ENCODE data around the gene AK9. TPM values are rescaled to one million over a fixed set of nuclear protein-coding genes. Genes with fewer than 3 reads are reported as not detected.

The AK9 gene
- total and polyA plus RNA-seq, 10 of the 15 experiments (the other 5 are each of a cell fraction or from before 2014, with no cell fraction given): 2.1 to 7.4 (median 4.2) TPM

DNA sequence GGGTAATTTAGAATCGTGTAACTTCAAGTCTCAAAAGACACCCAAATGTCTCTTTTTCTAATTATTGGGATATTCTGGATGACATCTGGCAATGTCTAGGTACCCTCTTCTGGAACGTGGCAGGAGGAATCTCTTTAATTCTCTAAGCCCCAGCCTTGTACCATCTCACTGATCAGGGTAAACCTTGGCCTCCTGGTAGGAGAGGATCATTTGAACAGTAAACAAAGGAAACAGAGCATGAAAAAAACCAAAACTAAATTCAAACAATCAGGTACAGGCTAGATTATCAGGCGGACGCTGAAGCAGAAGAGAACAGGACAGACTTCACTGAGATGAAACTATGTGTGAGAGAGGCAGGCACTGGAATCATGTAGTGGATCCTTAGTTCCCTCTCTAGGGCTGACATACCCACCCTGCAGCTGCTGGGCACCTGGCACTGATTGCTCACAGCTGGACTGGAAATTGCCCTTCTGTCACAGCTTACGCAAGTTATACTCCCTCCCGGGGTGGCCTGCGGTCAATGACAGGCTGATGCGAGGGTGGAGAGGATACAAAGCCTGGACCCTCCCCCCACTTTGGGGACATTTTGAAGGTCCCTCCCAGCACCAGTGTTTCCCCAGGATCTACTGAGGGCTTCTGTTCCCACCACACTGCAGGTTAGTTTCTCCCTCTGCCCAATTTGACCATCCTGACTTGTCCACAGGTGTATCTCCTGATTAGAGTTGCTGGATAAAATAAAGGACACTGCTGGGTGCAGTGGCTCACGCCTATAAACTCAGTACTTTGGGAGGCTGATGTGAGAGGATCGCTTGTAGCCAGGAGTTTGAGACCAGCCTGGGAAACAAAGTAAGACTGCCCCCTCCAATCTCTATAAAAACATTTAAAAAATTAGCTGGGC, 187.4 kb downstream of the AK9 start:
- BruUV-seq (replicated peaks): no TSS peak
- ChIA-PET RAD21 (ENCODE audit: unreplicated experiment) (no interaction called here), POLR2A (no interaction called here), CTCF (no interaction called here), SMC1A (ENCODE audit: uncharacterized antibody, unreplicated experiment) (no interaction called here)
- Histone ChIP-seq H3K27ac (ENCODE audit: control insufficient read depth, insufficient read depth) (no peak overlapping the region), H2AFZ (ENCODE audit: control insufficient read depth, low read depth, low read length) (no peak overlapping the region), H3K36me3 (ENCODE audit: control insufficient read depth in 2 of 2, insufficient read depth in 2 of 2, low read length in 1 of 2) (no peaks in the 10 kb centered on the region), H3K4me3 (no peak overlapping the region), H3K79me2 (ENCODE audit: control insufficient read depth, insufficient read depth, low read length) (no peaks in the 10 kb centered on the region), H3K4me2 (ENCODE audit: control insufficient read depth, insufficient read depth) (no peak overlapping the region), H3K4me1 (ENCODE audit: control insufficient read depth, insufficient read depth, low read length) (no peaks in the 10 kb centered on the region), H3K9ac (ENCODE audit: control insufficient read depth, insufficient read depth, low read length) (no peak overlapping the region), H3K9me3 (replicated peaks; ENCODE audit: control insufficient read depth, insufficient read depth, low read length) (no peaks in the 10 kb centered on the region), H3K27me3 (replicated peaks in 1 of 2; ENCODE audit: control insufficient read depth in 2 of 2, insufficient read depth in 2 of 2, low read length in 1 of 2) (no peaks in the 10 kb centered on the region), H4K20me1 (ENCODE audit: control insufficient read depth, insufficient read depth) (no peaks in the 10 kb centered on the region)
- 64% methylated on average over 10 of the region's 10 CpGs for WGBS (ENCODE audit: insufficient coverage, insufficient replicate concordance, low lambda C conversion rate, missing lambda C conversion rate)
- no peak for DNase-seq (ENCODE audit: low read depth, low spot score)
- intact Hi-C loops (cut with micrococcal nuclease; ENCODE audit: unreplicated experiment) (no loop called here), in situ Hi-C loops (cut with MboI) (no loop called here)
- FAIRE-seq: no peak
- TF ChIP-seq, protein P1, sequence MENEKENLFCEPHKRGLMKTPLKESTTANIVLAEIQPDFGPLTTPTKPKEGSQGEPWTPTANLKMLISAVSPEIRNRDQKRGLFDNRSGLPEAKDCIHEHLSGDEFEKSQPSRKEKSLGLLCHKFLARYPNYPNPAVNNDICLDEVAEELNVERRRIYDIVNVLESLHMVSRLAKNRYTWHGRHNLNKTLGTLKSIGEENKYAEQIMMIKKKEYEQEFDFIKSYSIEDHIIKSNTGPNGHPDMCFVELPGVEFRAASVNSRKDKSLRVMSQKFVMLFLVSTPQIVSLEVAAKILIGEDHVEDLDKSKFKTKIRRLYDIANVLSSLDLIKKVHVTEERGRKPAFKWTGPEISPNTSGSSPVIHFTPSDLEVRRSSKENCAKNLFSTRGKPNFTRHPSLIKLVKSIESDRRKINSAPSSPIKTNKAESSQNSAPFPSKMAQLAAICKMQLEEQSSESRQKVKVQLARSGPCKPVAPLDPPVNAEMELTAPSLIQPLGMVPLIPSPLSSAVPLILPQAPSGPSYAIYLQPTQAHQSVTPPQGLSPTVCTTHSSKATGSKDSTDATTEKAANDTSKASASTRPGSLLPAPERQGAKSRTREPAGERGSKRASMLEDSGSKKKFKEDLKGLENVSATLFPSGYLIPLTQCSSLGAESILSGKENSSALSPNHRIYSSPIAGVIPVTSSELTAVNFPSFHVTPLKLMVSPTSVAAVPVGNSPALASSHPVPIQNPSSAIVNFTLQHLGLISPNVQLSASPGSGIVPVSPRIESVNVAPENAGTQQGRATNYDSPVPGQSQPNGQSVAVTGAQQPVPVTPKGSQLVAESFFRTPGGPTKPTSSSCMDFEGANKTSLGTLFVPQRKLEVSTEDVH (IDR thresholded peaks at IDR 0.05; ENCODE audit: low read depth, partially characterized antibody): no peak
- no peak for TF ChIP-seq TAF1 (IDR thresholded peaks at IDR 0.05; ENCODE audit: borderline replicate concordance, low read depth, low read length)
- TF ChIP-seq RAD21 (IDR thresholded peaks at IDR 0.05; ENCODE audit: insufficient read depth, low read depth, low read length): no peak
- no peak for TF ChIP-seq NFIC (IDR thresholded peaks at IDR 0.05; ENCODE audit: low read depth, low read length)
- no peak for TF ChIP-seq SRF (IDR thresholded peaks at IDR 0.05; ENCODE audit: low read depth in 2 of 2, low read length in 2 of 2)
- no peak for TF ChIP-seq EGR1 (IDR thresholded peaks at IDR 0.05; ENCODE audit: borderline replicate concordance in 1 of 2, low read depth in 2 of 2, low read length in 2 of 2)
- TF ChIP-seq, protein P2, sequence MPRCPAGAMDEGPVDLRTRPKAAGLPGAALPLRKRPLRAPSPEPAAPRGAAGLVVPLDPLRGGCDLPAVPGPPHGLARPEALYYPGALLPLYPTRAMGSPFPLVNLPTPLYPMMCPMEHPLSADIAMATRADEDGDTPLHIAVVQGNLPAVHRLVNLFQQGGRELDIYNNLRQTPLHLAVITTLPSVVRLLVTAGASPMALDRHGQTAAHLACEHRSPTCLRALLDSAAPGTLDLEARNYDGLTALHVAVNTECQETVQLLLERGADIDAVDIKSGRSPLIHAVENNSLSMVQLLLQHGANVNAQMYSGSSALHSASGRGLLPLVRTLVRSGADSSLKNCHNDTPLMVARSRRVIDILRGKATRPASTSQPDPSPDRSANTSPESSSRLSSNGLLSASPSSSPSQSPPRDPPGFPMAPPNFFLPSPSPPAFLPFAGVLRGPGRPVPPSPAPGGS (IDR thresholded peaks at IDR 0.05; ENCODE audit: borderline replicate concordance, insufficient read depth, low read depth, low read length, poor library complexity, severe bottlenecking): no peak
- no peak for TF ChIP-seq YBX1 (IDR thresholded peaks at IDR 0.05)
- no peak for TF ChIP-seq CBX3 (IDR thresholded peaks at IDR 0.05; ENCODE audit: borderline replicate concordance, low read depth)
- TF ChIP-seq STAT3 (IDR thresholded peaks at IDR 0.05; ENCODE audit: low read depth, low read length): no peak
- no peak for TF ChIP-seq FOXK2 (IDR thresholded peaks at IDR 0.05)
- no peak for TF ChIP-seq NR2C1 (IDR thresholded peaks at IDR 0.05)
- TF ChIP-seq RELA (IDR thresholded peaks at IDR 0.05; ENCODE audit: borderline replicate concordance, partially characterized antibody): no peak
- TF ChIP-seq GABPA (IDR thresholded peaks at IDR 0.05; ENCODE audit: low read depth): no peak
- TF ChIP-seq MTA3 (IDR thresholded peaks at IDR 0.05; ENCODE audit: borderline replicate concordance, low read length): no peak
- ATAC-seq: no peak

Measured in GM12878 (cell line).